ENCODE measurements around the gene CADPS. TPM values are rescaled to one million over a fixed set of nuclear protein-coding genes. Genes with fewer than 3 reads are reported as not detected.

The CADPS gene
- total RNA-seq, 1 experiment from 2014 or later: not detected

DNA sequence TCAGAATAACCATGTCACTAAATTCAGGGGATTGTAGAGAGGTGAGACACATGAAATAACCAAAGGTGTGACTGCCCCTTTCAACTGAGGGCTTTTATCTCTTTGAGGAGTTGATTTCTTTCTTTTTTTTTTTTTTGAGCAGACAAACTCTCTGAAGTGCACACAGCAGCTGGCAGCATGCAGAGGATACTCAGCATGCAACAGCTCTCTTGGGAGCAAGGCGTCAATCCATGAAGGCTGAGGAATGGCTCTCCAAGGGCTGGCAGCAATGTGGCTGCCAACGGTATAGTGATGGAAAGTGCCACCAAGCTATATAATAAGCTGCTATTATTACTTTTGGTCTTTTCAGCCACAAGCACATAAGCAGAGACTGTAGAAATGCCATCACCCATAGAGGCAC, 275.2 kb downstream of the CADPS start:
- intact Hi-C loops (cut with micrococcal nuclease; ENCODE audit: unreplicated experiment): no loop called here
- H3K36me3 ChIP-seq (ENCODE audit: control insufficient read depth, insufficient read depth, low read length): no peaks in the 10 kb centered on the region
- H3K27ac ChIP-seq (ENCODE audit: low read length): no peak overlapping the region
- no peaks in the 10 kb centered on the region for H3K4me1 ChIP-seq (ENCODE audit: control insufficient read depth, insufficient read depth, low read length)
- DNase-seq (ENCODE audit: low read depth, low spot score): no peak
- no peaks in the 10 kb centered on the region; the same call in 1 of the 2 replicates for H3K27me3 ChIP-seq (ENCODE audit: control insufficient read depth, insufficient read depth, low read length)
- in situ Hi-C loops (cut with HindIII; ENCODE audit: low pct_unique_long_range_greater_than_20kb, low sequenced_read_pairs): no loop called here
- H3K9me3 ChIP-seq (ENCODE audit: control insufficient read depth, insufficient read depth, low read depth, low read length): no peaks in the 10 kb centered on the region
- H3K4me3 ChIP-seq (ENCODE audit: low read depth in 2 of 2, low read length in 2 of 2): no peak overlapping the region
- ATAC-seq: no peak
- CTCF ChIA-PET: no interaction called here
- TF ChIP-seq SIN3A (IDR thresholded peaks at IDR 0.05; ENCODE audit: borderline replicate concordance, insufficient read depth, low read depth, low read length) (no peak), POLR2AphosphoS5 (IDR thresholded peaks at IDR 0.05; ENCODE audit: low read depth, low read length) (no peak), TCF7L2 (IDR thresholded peaks at IDR 0.05; ENCODE audit: low read depth, low read length) (no peak), REST (IDR thresholded peaks at IDR 0.05; ENCODE audit: insufficient read depth in 1 of 2, low read depth in 2 of 2, low read length in 1 of 2) (no peak)
- TF ChIP-seq, protein P1, sequence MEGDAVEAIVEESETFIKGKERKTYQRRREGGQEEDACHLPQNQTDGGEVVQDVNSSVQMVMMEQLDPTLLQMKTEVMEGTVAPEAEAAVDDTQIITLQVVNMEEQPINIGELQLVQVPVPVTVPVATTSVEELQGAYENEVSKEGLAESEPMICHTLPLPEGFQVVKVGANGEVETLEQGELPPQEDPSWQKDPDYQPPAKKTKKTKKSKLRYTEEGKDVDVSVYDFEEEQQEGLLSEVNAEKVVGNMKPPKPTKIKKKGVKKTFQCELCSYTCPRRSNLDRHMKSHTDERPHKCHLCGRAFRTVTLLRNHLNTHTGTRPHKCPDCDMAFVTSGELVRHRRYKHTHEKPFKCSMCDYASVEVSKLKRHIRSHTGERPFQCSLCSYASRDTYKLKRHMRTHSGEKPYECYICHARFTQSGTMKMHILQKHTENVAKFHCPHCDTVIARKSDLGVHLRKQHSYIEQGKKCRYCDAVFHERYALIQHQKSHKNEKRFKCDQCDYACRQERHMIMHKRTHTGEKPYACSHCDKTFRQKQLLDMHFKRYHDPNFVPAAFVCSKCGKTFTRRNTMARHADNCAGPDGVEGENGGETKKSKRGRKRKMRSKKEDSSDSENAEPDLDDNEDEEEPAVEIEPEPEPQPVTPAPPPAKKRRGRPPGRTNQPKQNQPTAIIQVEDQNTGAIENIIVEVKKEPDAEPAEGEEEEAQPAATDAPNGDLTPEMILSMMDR (IDR thresholded peaks at IDR 0.05): no peak
- POLR2A ChIA-PET: no interaction called here
- BruUV-seq (replicated peaks): no TSS peak

DNA sequence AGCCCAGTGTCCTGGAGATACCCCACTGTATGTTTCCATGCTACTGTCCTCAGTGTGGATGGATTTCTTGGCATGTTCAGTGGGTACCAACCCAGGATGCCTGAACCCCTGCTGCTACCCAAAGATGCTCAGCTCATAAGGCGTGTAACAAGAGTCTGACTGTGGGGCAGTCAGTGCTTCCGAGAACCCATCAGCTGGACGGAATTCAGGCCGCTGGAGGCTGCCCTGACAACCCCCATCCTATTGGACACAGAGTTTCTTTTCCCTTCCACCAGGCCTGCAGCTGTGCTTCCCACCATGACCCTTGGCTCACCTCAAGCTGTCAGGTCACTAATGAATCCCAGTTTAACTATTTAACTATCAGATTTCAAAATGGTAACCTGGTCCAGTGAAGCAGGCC, 277.7 kb downstream of the CADPS start:
- intact Hi-C loops (cut with micrococcal nuclease; ENCODE audit: unreplicated experiment) (no loop called here), in situ Hi-C loops (cut with HindIII; ENCODE audit: low pct_unique_long_range_greater_than_20kb, low sequenced_read_pairs) (no loop called here)
- Histone ChIP-seq H3K9me3 (ENCODE audit: control insufficient read depth, insufficient read depth, low read depth, low read length) (no peaks in the 10 kb centered on the region), H3K4me1 (ENCODE audit: control insufficient read depth, insufficient read depth, low read length) (no peaks in the 10 kb centered on the region), H3K36me3 (ENCODE audit: control insufficient read depth, insufficient read depth, low read length) (no peaks in the 10 kb centered on the region), H3K27me3 (ENCODE audit: control insufficient read depth, insufficient read depth, low read length) (no peaks in the 10 kb centered on the region), H3K4me3 (ENCODE audit: low read depth in 2 of 2, low read length in 2 of 2) (no peak overlapping the region), H3K27ac (ENCODE audit: low read length) (no peak overlapping the region)
- TF ChIP-seq POLR2AphosphoS5 (IDR thresholded peaks at IDR 0.05; ENCODE audit: low read depth, low read length) (no peak), TCF7L2 (IDR thresholded peaks at IDR 0.05; ENCODE audit: low read depth, low read length) (no peak), SIN3A (IDR thresholded peaks at IDR 0.05; ENCODE audit: borderline replicate concordance, insufficient read depth, low read depth, low read length) (no peak)
- TF ChIP-seq, protein P1 (IDR thresholded peaks at IDR 0.05): no peak
- no peak for ATAC-seq
- ChIA-PET POLR2A (no interaction called here), CTCF (no interaction called here)
- no peak for DNase-seq (ENCODE audit: low read depth, low spot score)
- no TSS peak for BruUV-seq (replicated peaks)
